GM21723 (cell line): ENCODE measurements around the gene MEOX1.
"Not testable (repeated sequence)": the region's sequence is repeated elsewhere in the genome, so short reads cannot be mapped to it uniquely, and the experiment has no call there.

Source experiments
- ATAC-seq: cut with Tn5 transposase; IDR thresholded peaks from one replicate; pipeline ENCODE4 v1.9.1; 2021; ENCODE audit warnings: mild to moderate bottlenecking, moderate library complexity; ENCODE audit not compliant: unreplicated experiment

Gene MEOX1

DNA sequence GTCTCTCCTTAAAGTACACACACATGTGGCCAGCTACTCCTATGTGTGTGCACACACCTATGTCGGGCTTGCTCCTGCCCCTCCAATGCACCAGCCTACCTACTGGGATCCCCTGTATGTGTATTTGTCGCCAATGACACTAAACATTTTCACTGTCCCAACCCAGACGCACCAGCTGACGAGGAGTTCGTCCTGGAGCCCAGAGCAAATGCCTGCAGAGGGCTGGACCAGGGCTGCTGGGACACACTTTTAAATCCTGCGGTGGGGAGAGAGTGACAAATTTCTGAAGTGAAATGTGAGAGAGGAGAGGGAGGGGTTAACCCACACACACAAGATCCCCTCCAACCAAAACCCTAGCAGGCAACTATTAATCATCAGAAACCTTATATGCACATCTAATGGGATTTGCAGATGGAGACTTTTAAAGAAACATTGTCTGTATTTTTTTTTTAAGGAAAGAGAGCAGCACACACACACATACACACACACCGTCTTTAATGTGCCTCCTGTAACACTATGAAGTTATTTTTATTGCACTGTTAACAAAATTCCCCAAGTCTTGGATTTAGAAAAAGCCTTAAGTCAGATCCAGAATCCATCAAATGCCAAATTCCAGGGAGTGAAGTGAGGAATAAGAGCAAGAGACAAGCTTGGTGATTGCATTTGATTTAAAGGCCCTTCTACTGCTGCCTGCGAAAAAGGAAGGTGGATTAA, at the start of gene MEOX1:
MEOX1 (minus strand) TSS at position 224 of the 714 bp plus-strand sequence. CDS start 388 bp downstream, outside the sequence.
- ATAC-seq, result no peak

DNA sequence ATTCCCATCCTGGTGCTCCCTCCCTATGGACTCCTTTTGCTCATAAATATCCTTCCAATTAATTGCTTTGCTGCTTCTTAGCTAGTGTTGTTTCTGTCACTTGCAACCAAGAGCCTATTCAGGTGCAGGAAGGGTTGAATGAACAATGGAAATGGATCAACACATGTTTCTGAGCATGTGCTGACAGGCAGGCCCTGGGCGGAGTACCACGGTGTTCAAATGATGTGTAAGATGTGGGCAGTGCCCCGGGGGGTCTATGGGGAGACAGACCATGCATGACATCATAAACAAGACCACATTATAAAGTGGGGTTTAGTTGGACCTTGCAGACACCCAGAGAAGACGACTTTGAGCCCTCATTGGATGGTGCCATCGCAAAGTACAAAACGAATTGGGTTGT, 48.4 kb upstream of the MEOX1 start:
- no peak for ATAC-seq

DNA sequence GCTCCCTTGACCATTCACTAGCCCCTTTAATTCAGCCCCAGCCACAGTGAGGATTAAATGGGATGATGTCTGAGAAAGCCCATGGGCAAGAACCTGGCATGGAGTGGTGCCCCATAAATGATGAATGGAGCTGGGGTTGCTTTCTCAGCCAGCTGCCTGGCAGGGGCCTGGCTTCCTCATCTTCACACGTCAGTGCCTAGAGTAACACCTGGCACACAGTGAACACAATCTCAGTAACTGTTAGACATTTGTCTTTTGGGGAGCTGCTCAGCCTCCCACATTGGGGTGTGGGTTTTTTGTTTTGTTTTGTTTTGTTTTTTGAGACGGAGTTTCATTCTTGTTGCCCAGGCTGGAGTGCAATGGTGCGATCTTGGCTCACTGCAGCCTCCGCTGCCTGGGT, 47.5 kb upstream of the MEOX1 start:
- no peak for ATAC-seq

DNA sequence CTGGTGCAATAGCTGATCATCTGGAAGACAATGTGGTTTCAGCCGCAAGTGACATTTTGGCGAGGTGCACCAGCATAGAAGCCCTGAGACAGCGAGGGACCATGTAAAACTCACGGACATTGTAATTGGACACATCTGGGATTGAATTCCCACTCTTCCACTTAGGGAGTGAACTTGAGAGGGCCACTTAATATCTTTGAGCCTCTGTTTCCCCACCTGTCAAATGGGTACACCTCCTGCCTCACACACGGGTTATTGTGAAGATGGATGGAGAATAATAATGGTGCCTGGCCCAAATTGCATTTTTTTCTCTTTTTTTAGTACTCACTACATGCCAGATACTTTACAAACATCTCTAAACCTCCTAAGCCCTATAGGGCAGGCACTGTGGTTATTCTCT, 45.5 kb upstream of the MEOX1 start:
- no peak for ATAC-seq

DNA sequence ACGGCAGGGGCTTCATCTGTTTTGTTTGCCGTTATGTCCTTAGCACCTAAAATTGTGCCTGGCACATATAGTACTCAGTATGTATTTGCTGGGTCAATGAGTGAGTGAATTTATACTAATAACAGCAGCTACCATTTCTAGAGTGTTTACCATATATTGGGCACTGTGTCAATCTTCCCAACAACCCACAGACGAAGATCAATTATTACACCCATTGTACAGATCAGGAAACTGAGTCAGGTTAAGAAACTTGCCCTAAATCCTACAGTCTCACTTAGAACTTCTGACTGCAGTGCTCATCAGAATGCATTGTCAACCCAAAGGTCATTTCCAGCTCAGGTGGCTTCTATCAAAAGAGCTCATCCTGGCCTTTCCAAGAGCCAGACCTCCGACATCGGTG, 44.5 kb upstream of the MEOX1 start:
- no peak for ATAC-seq

DNA sequence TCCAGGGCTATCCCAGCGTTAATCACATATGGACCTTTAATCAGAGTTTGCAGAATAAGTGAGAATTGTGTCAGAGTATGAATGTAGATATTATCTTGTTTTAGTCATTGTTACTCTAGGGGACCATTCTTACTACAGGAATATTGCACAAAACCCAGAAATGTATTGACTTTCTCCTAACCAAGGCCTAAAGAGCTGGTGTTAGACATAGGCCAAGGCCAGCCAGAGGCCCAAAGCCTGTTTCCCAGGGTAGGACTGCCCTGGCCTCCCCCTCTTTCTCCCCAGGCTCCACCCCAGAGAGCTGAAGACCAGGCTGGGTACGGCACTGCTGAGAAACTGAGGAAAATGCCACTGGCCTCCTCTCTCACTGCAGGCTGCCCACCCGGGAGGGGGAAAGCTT, 41.9 kb upstream of the MEOX1 start:
- no peak for ATAC-seq

DNA sequence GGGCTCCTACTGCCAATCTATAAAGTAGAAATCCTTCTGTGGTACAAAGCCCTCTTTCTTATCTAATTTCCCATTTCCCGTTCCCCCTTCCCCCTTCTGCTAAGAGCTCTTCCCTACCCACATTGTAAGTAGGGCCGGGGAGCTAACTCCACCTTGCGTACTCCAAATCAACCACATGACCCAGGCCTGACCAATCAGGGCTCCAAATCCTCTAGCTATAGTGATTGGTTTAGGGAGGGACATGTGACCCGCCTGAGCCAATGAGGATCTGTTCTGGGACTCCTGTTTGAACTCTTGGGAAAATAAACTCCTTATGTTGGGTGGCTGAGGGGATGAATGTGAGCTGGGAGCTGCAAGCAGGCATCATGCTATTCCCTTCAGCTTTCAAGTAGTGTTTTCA, 40.9 kb upstream of the MEOX1 start:
- ATAC-seq, result no peak

DNA sequence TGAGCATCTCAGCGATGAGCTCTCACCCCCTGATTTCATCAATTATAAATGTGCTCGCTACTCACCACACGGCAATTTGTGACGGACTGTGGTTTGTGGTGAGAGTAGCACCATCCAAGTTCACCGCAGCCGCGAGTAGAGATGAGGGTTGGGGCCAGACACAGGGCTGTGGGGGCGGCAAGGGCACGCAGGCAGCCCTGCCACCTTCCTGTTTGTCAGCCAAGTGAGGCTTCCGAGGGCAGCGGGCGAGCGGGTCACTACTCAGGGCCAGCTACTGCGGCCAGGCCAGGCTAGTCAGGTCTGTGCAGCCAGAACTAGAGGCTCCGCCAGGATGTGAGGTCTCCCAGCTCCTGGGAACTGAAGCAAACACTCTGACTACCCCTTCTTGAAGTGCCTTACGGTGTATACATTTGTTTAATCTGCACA, 39.6 kb upstream of the MEOX1 start:
- ATAC-seq, result peak; percentile 55

DNA sequence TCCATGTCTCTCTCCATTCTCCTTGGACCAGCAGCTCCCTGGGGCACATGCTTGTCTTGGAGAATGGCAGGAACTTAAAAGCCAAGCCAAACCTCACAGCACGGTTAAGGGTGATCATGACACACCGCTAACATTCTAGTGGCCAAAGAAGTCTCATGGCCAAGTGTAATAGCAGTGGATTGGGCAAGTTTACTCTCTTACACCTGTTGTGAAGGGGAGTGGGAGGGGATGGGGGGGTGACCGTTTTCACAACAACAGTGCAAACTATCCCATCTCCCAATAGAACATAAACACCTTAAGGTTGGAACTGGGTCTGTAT, 37.7 kb upstream of the MEOX1 start:
- no peak for ATAC-seq

DNA sequence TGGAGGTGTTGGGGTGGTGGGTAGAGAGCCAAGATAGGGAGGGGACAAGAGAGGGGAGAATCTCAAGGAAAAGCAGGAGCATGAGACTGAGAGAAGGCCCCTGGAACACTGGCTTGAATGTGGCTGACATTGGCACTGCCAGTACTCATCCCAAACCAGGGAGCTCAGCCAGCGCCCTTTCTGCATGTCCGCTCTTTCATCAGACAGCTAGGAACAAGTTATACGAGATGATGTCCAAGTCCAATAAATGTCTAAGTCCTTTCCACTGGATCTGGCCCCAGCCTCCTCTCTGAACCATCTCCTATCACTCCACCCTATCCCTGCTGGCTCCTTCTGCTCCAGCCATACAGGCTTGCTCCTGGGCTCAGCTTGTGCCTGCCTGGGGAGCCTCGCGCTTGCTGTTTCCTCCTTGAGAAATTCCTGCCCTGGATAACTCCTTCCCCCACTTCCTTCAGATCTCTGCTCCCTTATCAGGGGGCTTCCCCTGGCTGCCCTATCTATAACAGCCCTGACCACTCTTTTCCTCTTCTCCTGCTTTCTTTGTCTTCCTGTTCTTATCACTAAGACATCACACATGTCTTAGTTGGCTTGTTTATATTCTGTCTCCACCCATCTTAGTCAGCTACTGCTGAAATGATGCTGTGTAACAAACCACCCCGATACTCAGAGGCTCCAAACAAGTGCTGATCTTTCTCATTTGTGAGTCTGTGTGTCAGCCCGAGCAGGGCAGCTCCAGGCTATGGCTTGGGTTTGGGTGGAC, 37.1 kb upstream of the MEOX1 start:
- ATAC-seq, result no peak

DNA sequence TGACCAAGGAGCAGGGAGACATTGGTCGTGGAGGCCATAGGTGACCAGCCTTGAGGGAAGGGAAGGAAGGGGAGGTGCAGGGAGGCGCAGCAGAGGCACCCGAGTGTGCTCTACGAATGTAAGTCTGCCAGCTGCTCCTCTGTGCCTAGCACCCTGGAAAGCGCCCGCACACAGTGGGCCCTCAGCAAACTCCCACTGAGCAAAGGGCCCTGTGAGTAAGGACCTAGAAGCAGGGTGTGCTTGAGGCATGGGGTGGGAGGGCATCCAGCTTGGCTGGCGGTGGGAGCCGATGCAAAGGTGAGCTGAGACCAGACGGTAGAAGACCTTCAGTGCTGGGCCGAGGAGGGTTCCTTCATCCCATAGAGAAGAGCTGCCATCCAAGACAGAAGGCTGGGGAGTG, 36.2 kb upstream of the MEOX1 start:
- ATAC-seq, result no peak

DNA sequence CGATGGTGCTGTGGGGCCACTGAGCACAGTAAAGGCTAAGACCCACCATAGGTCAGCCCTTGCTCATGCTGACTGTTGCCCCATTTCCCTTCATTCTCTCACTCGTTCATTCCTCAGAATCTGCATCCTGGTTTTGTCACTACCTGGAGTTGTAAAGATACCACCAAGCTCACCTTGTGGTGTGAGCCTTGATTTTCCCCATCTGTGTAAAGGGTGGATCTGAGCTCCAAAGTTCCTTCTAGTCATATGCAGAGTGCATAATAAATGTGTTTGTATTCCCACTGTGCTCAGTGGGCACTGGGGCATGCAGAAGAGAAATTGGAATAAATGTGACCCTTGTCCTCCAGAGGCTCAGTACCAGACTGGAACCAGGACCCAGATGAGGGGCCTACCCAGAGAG, 35.2 kb upstream of the MEOX1 start:
- no peak for ATAC-seq

DNA sequence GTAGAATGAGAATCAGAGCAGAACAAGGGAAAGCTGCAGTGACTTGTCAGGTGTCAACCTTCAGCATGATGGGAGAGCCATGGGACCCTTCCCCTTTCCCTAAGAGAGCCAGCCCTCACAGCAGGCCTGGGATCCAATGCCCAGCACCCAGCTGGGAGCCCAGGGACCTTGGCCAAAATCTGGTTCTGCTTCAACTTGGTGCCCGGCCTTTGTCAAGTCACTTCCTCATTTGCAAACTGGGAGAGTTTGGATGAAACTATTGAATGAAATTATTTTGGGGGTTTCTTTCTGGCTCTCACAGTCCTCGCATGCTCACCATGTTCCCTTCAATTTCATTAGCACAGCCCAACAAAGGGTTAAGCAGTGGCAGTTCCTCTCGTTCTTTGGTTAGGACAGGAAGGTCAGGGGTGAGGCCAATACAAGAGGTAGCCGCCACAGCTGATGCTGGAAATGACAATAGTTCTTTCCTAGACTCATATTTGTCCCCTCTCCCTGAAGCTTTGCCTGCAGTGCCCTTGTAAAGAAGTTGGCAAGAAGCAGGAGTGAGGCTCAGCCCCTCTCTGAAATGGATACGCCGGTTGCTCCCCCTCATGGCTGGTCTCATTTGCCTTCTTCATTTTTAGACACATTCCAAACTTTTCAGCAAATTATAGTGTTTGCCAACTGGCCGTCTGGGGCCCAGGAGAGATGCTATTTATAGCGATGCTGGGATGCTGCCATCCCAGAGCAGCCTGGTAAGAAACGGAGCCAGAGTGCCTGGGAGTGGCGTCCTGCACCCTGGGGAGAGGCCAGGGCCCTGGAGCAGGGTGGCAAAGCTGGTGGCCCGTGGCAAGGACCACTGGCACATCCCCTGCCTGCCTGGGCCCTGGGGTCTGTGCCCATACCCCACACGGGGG, 34.5 kb upstream of the MEOX1 start:
- no peak for ATAC-seq

DNA sequence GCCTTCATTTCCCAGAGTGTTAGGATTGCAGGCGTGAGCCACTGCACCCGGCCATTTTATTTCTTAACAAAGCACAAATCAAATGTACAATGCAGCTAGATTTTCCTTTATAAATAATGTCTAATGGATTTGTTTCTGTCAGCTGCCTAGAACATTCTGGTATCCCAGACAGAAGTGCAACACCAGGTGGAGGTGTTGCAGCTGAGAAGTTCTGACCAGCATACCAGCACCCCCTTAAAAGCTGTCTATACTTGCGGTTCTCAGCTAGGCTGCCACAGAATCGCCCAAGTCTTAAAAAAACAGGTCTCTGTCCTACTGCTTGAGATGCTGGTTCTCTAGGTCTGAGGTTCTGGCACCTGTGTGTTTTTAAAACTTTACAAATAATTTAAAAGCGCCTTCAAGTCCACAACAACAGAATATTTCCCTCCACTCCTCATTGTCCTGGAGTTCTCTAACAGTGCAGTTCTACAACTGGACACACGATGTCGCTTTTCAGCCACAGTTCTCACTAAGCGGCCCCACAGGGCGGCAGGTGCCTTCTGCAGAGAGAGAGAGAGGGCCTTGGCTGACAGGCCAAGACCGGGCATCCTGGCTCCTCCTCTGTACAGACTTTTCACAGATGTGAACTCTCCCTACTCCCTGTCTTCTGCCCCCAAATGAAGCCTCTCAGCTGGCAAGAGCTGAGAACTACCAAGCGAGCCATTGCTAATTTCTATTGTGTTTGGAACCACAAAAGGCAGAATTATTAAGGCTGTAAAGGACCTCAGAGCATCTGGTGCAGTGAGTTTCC, 32.6 kb upstream of the MEOX1 start:
- ATAC-seq, result no peak

DNA sequence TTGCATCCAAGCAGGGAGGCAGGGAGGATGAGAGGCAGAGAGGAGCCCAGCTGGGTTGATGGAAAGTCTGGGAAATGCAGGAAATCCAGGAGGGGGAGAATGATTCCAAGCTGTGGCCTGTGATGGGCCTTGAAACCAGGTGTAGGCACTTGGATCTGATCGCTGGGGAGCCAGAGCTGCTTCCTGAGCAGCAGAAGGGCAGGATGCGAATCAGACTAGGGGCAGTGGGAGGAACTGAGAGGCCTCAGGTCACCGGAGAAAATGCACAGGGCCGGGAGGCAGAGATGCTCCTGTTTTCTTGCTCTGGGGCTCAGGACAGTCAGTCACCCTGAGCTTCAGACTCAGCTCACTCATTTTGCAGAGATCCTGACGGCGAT, 29.6 kb upstream of the MEOX1 start:
- no peak for ATAC-seq

DNA sequence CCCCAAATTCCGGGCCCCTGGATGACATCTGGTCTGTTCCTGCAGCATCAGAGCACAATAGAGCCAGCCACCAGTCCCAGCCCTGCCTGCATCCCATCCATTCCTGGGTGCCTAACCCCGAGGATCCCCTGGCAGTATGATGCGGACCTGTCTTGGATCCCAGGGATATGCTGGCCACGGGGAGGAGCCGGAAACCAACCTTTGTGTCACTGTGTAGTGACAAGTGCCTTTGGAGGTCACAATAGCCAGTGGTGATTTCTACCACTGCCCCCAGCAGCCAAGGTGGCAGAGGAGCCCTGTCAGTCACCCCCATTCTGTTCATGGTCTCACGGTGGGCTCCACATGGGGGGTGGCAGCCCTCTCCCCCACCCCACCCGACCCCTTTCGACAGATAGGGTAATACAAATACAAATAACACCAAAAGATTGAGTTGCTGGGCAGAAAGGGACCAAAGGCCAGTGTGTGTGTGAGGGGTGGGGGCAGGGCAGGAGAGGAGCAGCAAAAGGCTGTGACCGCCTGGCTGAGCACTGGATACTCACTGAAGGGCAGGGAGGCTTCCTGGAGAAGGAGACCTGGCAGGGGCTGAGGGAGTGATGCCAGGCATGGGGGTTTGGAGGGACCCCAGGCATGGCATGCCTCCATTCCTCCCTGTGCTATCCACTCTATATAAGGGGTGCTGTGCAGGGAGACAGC, 29.0 kb upstream of the MEOX1 start:
- ATAC-seq, result no peak

DNA sequence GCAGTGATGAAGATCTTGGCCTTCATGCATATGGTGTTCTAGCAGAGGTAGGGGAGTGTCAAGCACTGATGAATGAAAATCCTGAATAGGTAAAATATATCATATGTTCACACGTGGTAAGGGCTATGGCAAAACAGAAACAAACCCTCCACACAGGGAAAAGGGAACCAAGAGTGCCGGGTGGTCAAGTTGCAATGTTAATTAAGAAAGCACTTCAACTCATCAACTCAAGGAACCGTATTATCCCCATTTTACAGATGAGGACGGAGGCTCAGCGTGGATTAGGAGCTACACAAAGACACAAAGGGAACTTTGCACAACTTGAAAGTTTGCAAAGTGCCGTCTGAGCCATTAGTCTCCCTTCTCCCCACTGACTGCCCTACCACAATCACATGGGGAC, 28.1 kb upstream of the MEOX1 start:
- ATAC-seq, result no peak

DNA sequence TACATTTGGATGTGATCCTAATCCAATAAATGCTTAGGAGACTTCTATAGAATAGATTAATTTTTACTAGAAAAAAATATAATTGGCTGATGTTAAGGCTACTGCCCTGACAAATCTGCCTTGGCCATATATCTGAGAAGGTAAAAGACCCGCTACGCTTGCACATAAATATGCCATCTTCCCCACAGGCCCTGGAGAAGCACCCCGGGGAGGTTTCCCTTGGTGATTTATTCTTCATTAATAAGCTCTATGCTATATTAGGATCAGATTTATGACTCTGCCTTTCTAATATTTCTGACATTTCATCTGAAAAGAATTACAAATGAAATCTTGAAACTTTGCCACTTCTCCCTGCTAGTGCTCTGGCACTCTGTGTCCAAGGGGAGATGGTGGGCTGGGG, 27.4 kb upstream of the MEOX1 start:
- ATAC-seq, result no peak

DNA sequence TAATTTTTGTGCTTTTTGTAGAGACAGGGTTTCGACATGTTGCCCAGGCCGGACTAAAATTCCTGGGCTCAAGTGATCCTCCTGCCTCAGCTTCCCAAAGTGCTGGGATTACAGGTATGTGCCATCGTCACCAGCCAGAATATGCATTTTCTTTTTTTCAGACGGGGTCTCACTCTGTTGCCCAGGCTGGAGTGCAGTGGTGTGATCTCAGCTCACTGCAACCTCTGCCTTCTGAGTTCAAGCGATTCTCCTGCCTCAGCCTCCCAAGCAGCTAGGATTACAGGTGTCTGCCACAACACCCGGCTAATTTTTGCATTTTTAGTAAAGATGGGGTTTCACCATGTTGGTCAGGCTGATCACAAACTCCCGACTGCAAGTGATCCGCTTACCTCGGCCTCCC, 25.2 kb upstream of the MEOX1 start:
- ATAC-seq, result not testable (repeated sequence)

DNA sequence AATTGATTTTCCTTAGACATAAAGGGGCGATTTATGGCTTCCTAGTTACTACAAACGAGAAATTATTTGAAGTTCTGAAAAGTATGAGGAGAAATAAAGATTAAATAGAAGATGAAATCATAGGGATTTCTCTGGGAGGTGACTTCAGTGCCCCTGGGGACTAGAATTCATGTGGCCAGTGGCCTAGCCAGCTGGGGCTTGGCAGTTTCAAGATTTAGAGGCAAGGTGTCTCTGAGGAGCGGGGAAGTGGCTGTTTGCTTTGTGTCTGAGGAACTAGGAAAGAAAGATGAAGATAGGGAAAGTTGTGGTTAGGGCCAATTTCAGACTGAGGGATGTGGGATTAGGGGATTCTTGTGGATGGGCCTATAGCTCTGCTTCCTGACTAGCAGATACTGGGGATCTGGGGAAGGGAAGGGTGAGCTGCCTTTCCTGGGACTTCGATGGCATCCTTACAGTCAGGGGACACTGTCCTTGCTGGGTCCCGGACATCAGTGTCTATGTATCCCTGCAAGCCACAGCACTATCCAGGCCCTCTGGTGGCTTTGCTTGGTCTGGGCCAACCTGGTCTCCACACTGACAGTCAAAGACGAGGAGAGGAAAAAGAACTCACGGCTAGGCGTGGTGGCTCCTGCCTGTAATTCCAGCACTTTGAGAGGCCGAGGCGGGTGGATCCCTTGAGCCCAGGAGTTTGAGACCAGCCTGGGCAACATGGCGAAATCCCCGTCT, 22.4 kb upstream of the MEOX1 start:
- ATAC-seq, result no peak
